Measurements from ENCODE around the gene HBA1. TPM values are rescaled to one million over a fixed set of nuclear protein-coding genes. Genes with fewer than 3 reads are reported as not detected.
"Not testable (repeated sequence)": the region's sequence is repeated elsewhere in the genome, so short reads cannot be mapped to it uniquely, and the experiment has no call there.

HBA1 gene
- total and polyA plus RNA-seq, 10 donors: 77.8 to 25,333 (median 2,131) TPM

DNA sequence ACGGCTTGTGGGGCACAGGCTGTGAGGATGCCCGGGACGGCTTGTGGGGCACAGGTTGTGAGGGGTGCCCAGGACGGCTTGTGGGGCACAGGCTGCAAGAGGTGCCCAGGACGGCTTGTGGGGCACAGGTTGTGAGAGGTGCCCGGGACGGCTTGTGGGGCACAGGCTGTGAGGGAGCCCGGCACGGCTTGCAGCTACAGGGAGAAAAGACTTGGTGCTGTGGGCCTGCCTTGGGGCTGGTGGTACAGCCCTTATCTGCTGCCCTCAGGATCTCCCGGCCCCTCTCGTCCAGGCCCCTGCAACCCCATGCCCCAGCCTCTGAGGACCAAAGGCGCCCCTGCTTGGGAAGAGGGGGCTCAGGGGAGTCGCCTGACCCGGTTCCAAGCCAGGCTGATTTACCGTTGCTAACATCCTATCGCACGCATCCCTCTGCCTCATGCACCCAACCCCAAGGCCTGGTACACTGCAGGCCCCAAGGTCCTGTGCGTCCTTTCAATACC, 15.7 kb upstream of the HBA1 start:
- 67 to 78% (median 76%) methylated on average over 13 to 18 of the region's 18 CpGs for WGBS, 5 donors
- H3K27me3 ChIP-seq (replicated peaks in 1 of 7): peaks cover 0 to 69% (median 21%) of the 10 kb centered on the region in 7 donors
- intact Hi-C loops (cut with DNase I; ENCODE audit: low total_unique reads): no loop called here
- H3K36me3 ChIP-seq: no peaks in the 10 kb centered on the region
- no peaks in the 10 kb centered on the region for H3K9me3 ChIP-seq
- peaks cover 6 to 9% (median 9%) of the 10 kb centered on the region in 6 donors for H3K4me1 ChIP-seq
- TF ChIP-seq POLR2A (IDR thresholded peaks at IDR 0.05) (no peak), CTCF (IDR thresholded peaks at IDR 0.05 in 8 of 11, conservative IDR thresholded peaks at IDR 0.05 in 3 of 11) (no peak), POLR2AphosphoS5 (IDR thresholded peaks at IDR 0.05) (no peak)
- no peak overlapping the region for H3K4me3 ChIP-seq
- H3K27ac ChIP-seq: no peak overlapping the region
- no peak for DNase-seq

DNA sequence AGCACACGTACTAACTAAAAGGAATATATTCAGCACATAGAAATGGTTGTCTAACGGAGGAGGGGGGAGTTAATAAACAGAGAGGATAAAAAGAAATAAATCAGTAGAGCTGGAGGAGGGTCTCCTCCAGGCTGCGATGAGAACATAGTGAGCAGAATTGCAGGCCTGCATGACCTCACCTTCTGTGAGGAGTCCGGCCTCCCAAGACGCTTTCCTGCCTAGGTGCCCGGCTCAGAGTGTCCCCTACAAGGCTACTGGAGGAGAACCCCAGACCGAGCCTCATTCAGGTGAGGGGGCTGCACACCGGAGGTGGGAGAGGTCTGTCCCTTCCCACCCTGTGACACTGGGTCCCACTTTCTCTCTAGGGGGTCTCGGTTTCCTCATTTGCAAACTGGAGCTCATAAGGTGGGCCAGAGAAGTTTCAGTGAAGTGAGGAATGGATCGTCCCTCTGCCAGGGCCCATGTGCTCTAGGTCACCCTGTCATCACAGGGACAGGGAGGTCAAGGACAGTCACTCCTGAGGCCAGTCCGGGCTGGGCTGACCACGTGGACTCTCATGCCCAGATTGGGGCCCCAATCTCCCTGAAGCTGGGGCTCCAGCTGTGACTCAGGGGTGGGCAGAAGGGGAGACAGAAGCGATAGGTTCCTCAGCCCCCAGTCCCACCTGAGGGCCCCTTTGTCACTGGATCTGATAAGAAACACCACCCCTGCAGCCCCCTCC, 14.0 kb upstream of the HBA1 start:
- H3K4me3 ChIP-seq: no peak overlapping the region
- no peak overlapping the region for H3K27ac ChIP-seq
- intact Hi-C loops (cut with DNase I; ENCODE audit: low total_unique reads): no loop called here
- peaks cover 13 to 24% (median 20%) of the 10 kb centered on the region in 6 donors for H3K4me1 ChIP-seq
- no peaks in the 10 kb centered on the region for H3K9me3 ChIP-seq
- H3K36me3 ChIP-seq: no peaks in the 10 kb centered on the region
- TF ChIP-seq CTCF (IDR thresholded peaks at IDR 0.05 in 8 of 11, conservative IDR thresholded peaks at IDR 0.05 in 3 of 11) (no peak), POLR2AphosphoS5 (IDR thresholded peaks at IDR 0.05) (no peak), POLR2A (IDR thresholded peaks at IDR 0.05) (no peak)
- no peak for DNase-seq
- WGBS, 5 donors: 84 to 92% (median 87%) methylated on average over 11 to 13 of the region's 13 CpGs
- peaks cover 0 to 70% (median 36%) of the 10 kb centered on the region in 7 donors for H3K27me3 ChIP-seq (replicated peaks in 1 of 7)

GRCh38 chr16:163139-163538, 13.3 kb upstream of the HBA1 start:
- H3K36me3 ChIP-seq; intact Hi-C loops (cut with DNase I; ENCODE audit: low total_unique reads); DNase-seq; H3K9me3 ChIP-seq; H3K4me3 ChIP-seq; H3K27ac ChIP-seq: not testable (repeated sequence)
- Histone ChIP-seq H3K4me1 (peaks cover 13 to 24% (median 20%) of the 10 kb centered on the region in 6 donors), H3K27me3 (replicated peaks in 1 of 7) (peaks cover 0 to 70% (median 39%) of the 10 kb centered on the region in 7 donors)
- 80 to 95% (median 90%) methylated on average over 7 to 10 of the region's 10 CpGs for WGBS, 5 donors

GRCh38 chr16:163696-164095, 12.8 kb upstream of the HBA1 start:
- H3K4me3 ChIP-seq; intact Hi-C loops (cut with DNase I; ENCODE audit: low total_unique reads): not testable (repeated sequence)
- peaks cover 0 to 70% (median 42%) of the 10 kb centered on the region in 7 donors for H3K27me3 ChIP-seq (replicated peaks in 1 of 7)

DNA sequence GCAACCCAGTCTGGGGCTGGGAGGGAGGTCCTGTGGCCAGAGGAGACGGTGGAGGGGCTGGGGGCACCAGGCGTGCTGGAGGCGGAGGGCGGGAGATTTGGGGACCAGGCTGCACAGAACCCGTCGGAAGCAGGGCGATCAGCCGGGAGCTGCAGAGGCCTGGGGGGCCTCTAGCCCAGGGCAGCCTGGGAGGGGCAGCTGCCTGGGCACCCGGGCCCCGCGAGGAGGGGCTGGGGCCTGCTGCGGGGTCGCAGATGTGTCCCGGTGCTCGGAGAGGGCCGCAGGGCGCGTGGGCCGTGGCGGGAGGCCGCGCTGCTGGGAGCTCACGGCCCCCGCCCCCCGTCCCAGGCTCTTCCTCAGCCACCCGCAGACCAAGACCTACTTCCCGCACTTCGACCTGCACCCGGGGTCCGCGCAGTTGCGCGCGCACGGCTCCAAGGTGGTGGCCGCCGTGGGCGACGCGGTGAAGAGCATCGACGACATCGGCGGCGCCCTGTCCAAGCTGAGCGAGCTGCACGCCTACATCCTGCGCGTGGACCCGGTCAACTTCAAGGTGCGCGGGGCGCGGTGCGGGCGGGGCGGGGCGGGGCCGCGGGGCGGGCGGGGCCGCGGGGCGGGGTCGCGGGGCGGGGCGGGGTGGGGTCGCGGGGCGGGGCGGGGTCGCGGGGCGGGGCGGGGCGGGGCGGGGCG, 12.2 kb upstream of the HBA1 start:
- peaks cover 0 to 74% (median 48%) of the 10 kb centered on the region in 7 donors for H3K27me3 ChIP-seq (replicated peaks in 1 of 7)
- intact Hi-C loops (cut with DNase I; ENCODE audit: low total_unique reads); H3K4me3 ChIP-seq; H3K9me3 ChIP-seq; H3K27ac ChIP-seq; DNase-seq; H3K36me3 ChIP-seq: not testable (repeated sequence)
- peaks cover 13 to 24% (median 20%) of the 10 kb centered on the region in 6 donors for H3K4me1 ChIP-seq
- 0% methylated on average over 27 of the region's 80 CpGs; no CpG with 5 or more reads in 4 of the 5 donors for WGBS, 5 donors

More at GRCh38 chr16:163696-164095, 12.8 kb upstream of the HBA1 start:
- peaks cover 13 to 24% (median 20%) of the 10 kb centered on the region in 6 donors for H3K4me1 ChIP-seq
- not testable (repeated sequence) for H3K36me3 ChIP-seq, DNase-seq, H3K9me3 ChIP-seq, H3K27ac ChIP-seq
- WGBS, 5 donors: 9 to 35% (median 20%) methylated on average over 2 to 3 of the region's 3 CpGs; no CpG with 5 or more reads in 1 of the 5 donors

All from spleen (tissue), 11 donors.